ENCODE measurements around the gene TMEM168.
"Not testable (repeated sequence)": the region's sequence is repeated elsewhere in the genome, so short reads cannot be mapped to it uniquely, and the experiment has no call there.

Gene TMEM168

GRCh38 chr7:112781558-112781957 lies 8.6 kb downstream of the TMEM168 start:
- in situ Hi-C loops (cut with MboI; ENCODE audit: low sequenced_read_pairs) = no loop called here

- in situ Hi-C loops (cut with MboI; ENCODE audit: low sequenced_read_pairs) = no loop called here
These were observed 9.1 kb downstream of the TMEM168 start for GRCh38 chr7:112781110-112781509.

DNA sequence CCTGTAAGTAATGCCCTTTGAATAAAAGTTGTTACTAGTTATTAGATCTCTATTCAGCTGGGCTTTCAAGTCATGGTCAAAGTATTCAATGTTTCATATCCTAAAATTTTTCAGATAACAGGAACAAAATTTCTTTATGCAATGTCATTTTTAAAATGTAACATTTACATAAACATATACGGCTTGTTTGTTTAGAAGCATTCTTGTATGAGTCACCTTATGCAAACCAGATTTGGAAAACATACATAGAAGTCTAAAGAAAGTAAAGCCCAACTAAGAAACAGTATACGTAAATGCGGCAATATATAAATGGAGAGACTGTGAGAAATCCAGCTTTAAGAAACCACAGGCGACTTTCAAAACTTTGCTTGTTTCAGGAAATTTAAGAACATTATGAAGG lies 10.5 kb downstream of the TMEM168 start:
- in situ Hi-C loops (cut with MboI; ENCODE audit: low sequenced_read_pairs) = no loop called here

- in situ Hi-C loops (cut with MboI; ENCODE audit: low sequenced_read_pairs) = no loop called here
These were observed 12.8 kb downstream of the TMEM168 start for GRCh38 chr7:112777406-112777805.

- in situ Hi-C loops (cut with MboI; ENCODE audit: low sequenced_read_pairs) = no loop called here
These were observed 19.0 kb downstream of the TMEM168 start for GRCh38 chr7:112771166-112771565.

- in situ Hi-C loops (cut with MboI; ENCODE audit: low sequenced_read_pairs) = no loop called here
These were observed 20.1 kb downstream of the TMEM168 start for GRCh38 chr7:112770051-112770450.

- in situ Hi-C loops (cut with MboI; ENCODE audit: low sequenced_read_pairs) = no loop called here
These were observed 25.1 kb downstream of the TMEM168 start for GRCh38 chr7:112765105-112765504.

GRCh38 chr7:112763996-112764395 lies 26.2 kb downstream of the TMEM168 start:
- in situ Hi-C loops (cut with MboI; ENCODE audit: low sequenced_read_pairs) = no loop called here

DNA sequence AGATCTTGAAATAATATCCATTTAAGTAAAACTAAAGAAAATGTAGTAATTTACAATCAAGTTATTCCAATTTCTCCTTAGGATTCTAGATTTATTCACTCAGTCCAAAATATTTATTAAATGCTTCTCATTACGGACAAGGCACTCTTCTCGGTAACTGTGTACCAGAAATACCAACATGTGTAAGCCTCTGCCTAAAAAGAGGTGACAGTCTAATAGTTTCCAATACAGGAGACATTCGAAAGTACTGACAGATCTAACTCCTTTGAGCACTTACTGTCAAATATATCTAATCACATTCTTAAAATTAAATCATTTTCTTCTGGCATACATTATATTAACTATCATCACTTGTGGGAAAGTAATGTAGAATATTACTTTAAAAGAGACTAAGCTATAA lies 26.9 kb downstream of the TMEM168 start:
- in situ Hi-C loops (cut with MboI; ENCODE audit: low sequenced_read_pairs) = no loop called here

DNA sequence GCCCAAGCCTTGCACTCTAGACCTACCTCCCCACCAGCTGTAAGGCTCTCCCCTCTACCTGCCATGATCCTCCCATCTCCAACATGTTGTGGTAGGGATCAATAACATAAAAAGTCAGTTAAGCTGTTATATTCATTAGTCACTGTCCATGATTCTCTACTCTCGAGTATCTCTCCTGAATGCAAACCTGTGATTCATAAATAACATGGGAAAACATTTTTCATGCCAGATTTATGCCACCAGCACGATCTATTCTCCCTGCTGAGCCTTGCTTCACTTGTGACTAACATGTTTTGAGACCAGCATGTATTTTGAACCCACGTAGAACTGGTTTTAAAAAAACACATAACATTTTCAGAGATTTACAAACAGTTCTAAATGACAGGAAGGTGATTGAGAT lies 30.3 kb downstream of the TMEM168 start:
- in situ Hi-C loops (cut with MboI; ENCODE audit: low sequenced_read_pairs) = no loop called here

DNA sequence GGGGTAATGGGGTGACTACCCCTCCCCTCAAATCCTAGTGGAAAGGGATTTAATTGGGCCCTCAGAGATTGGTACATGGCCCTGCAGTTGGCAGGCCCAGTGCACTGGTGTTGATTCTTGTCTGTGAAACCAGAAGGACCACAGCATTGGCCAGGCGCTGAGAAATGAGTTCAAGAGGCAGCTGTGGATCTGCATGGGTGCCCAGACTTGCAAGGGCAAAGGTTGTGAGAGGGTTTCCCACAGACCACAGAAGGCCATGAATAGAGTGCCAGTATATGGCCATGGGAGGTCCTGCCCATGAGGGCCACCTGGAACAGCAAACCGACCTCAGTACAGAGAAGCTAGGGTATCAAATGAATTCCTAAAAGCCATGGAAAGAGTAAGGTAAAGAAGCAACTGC lies 32.9 kb downstream of the TMEM168 start:
- in situ Hi-C loops (cut with MboI; ENCODE audit: low sequenced_read_pairs) = no loop called here

DNA sequence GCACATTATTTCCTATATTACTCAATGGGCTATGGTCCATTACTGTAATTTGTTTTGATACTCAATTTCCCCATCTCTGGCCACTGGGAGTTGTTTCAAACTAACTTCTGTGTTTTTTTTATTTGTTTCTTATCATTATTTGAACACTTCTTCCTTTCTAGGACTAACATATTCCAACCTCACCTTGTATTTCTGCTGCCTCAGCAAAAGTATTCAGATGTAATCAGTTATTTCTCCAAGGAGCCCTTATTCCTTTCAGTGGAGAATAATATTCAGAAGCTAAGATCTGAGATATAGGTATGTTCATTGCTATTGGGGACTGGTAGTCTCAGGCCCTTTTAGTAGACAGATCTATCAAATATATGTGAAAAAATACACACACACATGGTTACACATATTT lies 36.9 kb downstream of the TMEM168 start:
- in situ Hi-C loops (cut with MboI; ENCODE audit: low sequenced_read_pairs) = no loop called here

DNA sequence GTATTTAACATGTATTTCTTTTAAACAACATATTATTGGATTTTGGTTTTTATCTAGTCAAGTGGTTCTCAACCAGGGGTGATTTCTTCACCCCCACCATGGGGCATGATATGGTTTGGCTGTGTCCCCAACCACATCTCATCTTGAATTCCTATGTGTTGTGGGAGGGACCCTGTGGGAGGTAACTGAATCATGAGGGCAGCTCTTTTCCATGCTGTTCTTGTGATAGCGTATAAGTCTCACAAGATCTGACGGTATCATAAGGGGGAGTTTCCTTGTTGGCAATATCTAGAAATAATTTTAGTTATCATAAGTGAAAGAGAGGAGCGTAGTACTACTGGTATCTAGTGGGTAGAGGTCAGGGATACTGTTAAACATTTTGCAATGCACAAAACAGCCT lies 37.6 kb downstream of the TMEM168 start:
- in situ Hi-C loops (cut with MboI; ENCODE audit: low sequenced_read_pairs) = no loop called here

- in situ Hi-C loops (cut with MboI; ENCODE audit: low sequenced_read_pairs) = no loop called here
These were observed 40.4 kb downstream of the TMEM168 start for GRCh38 chr7:112749775-112750174.

DNA sequence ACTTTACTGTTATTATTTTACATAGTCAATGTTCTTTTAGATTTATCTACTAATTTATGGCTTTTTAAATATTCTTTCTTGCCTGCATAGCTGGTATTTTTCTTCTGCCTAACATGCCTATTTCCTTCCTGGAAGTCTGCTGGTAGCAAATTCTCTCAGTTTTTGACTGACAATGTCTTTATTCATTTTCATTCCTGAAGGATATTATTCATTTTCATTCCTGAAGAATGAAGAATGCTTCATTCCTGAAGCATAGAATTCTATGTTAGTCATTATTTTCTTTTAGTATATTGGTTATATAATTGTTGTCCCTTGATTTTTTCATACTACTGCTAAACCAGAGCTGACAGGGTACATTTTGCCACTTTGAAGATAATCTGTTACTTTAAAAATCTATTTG lies 41.8 kb downstream of the TMEM168 start:
- in situ Hi-C loops (cut with MboI; ENCODE audit: low sequenced_read_pairs) = no loop called here

DNA sequence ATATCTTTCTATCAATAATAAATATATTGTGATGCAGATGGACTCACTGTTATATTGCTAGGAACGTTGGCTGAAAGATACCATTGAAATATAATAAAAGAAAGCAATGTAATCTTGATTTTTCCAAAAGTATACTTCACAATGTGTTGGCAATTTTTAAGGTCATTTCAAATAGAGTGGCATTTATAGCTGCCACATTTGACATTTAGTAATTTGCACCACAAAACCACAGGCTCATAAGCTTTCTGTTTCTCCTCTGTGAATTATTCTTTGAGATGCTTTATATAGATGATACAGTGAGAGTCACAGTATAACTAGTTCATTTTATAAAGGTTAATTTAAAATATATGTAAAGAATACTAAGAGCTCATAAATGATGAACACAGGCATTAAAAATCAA lies 44.6 kb downstream of the TMEM168 start:
- in situ Hi-C loops (cut with MboI; ENCODE audit: low sequenced_read_pairs) = no loop called here

- in situ Hi-C loops (cut with MboI; ENCODE audit: low sequenced_read_pairs) = no loop called here
These were observed 45.4 kb downstream of the TMEM168 start for GRCh38 chr7:112744818-112745217.

DNA sequence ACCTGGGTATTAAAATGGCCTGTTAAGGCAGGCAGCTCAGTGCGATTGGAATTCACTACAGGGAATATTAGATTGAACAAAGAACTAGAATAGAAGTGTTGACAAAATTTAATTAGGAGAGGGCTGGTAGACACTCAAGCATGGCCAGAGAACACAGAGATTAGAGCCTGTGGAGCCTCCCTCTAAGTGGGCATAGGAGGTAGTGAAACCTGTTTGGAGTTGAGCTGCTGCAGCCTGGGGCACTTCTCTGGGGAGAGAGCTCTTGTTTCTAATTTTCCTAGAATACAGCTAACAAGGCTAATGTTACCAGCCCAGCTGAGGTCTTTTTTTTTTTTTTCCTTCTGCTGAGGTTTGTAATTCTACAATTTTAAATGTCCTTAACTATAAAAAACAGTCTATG lies 46.4 kb downstream of the TMEM168 start:
- in situ Hi-C loops (cut with MboI; ENCODE audit: low sequenced_read_pairs) = no loop called here

GRCh38 chr7:112740667-112741066 lies 49.5 kb downstream of the TMEM168 start:
- in situ Hi-C loops (cut with MboI; ENCODE audit: low sequenced_read_pairs) = no loop called here

DNA sequence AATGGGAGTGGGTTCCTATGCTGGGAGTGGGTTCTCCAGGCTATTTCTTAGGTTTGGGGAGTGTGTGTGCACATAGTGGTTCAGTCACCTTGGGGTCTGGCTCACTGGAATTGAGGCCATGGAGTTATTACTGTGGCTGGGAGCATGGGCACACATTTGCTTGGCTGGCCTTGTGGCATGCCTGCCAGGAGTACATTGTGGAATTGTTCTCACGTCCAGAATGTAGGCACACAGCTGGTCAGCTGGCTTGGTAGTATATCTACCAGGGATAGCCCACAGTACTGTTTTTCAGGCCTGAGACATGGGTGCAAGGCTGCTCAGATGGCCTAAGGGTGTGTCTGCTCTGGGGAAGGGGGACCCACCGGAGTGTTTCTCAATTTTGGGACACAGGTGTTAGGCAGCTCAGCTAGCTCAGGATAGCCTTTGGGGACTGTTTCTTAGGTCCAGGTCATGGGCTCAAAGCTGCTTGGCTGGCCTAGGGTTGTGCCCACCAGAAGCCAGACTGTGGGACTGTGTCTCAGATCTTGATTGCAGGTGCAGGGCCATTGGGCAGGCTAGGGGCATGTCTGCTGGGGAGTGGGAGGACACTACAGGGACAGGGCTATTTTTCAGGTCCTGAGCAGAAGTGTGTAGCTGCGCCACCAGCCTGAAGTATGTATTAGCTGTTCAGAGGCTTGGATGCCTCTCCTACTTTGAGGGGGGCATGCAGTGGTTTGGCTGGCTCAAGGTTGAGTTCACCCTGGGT lies 50.6 kb downstream of the TMEM168 start:
- in situ Hi-C loops (cut with MboI; ENCODE audit: low sequenced_read_pairs) = no loop called here

GRCh38 chr7:112735261-112735660 lies 54.9 kb downstream of the TMEM168 start:
- in situ Hi-C loops (cut with MboI; ENCODE audit: low sequenced_read_pairs) = no loop called here

GRCh38 chr7:112731324-112731723 lies 58.9 kb downstream of the TMEM168 start:
- in situ Hi-C loops (cut with MboI; ENCODE audit: low sequenced_read_pairs) = not testable (repeated sequence)

GRCh38 chr7:112726076-112726475 lies 64.1 kb downstream of the TMEM168 start:
- in situ Hi-C loops (cut with MboI; ENCODE audit: low sequenced_read_pairs) = no loop called here

Measured in hTERT RPE-1 (cell line).